ENCODE measurements around the gene IL15RA.
"Not testable (repeated sequence)": the region's sequence is repeated elsewhere in the genome, so short reads cannot be mapped to it uniquely, and the experiment has no call there.

IL15RA gene

GRCh38 chr10:5910323-5911100 is 66.8 kb downstream of the IL15RA start:
- H3K4me1 ChIP-seq (ENCODE audit: control insufficient read depth, low read length): no peaks in the 10 kb centered on the region
- H3K27ac ChIP-seq (ENCODE audit: low read depth, low read length): no peak overlapping the region
- H3F3A ChIP-seq (ENCODE audit: control insufficient read depth, insufficient read depth): no peaks in the 10 kb centered on the region
- TF ChIP-seq CTCF (IDR thresholded peaks at IDR 0.05; ENCODE audit: low read depth, low read length, poor library complexity, severe bottlenecking): no peak
- no peak for TF ChIP-seq EZH2phosphoT487 (IDR thresholded peaks at IDR 0.05; ENCODE audit: borderline replicate concordance, low read length)
- H3K79me2 ChIP-seq (ENCODE audit: control insufficient read depth, low read length): 0 out of 2 replicates have a peak, but pooled peaks cover 3% of the 10 kb centered on the region
- H3K27me3 ChIP-seq (ENCODE audit: control insufficient read depth, low read length): no peaks in the 10 kb centered on the region
- no peaks in the 10 kb centered on the region for H3K9me3 ChIP-seq (ENCODE audit: control insufficient read depth, insufficient read depth, low read length)
- no peaks in the 10 kb centered on the region for H4K20me1 ChIP-seq (ENCODE audit: control insufficient read depth, insufficient read depth, low read depth, low read length)
- no peaks in the 10 kb centered on the region for H3K9me2 ChIP-seq (replicated peaks; ENCODE audit: control insufficient read depth, low read length)
- H3K4me3 ChIP-seq (ENCODE audit: low read length): no peak overlapping the region
- peaks cover 65% of the 10 kb centered on the region for H3K36me3 ChIP-seq (ENCODE audit: control insufficient read depth, low read length)
- no peak overlapping the region for H3K4me2 ChIP-seq (ENCODE audit: low read length)

- H3F3A ChIP-seq (ENCODE audit: control insufficient read depth, insufficient read depth); H3K27me3 ChIP-seq (ENCODE audit: control insufficient read depth, low read length); H3K9me3 ChIP-seq (ENCODE audit: control insufficient read depth, insufficient read depth, low read length); H3K79me2 ChIP-seq (ENCODE audit: control insufficient read depth, low read length); H4K20me1 ChIP-seq (ENCODE audit: control insufficient read depth, insufficient read depth, low read depth, low read length); H3K4me3 ChIP-seq (ENCODE audit: low read length); H3K4me2 ChIP-seq (ENCODE audit: low read length); H3K4me1 ChIP-seq (ENCODE audit: control insufficient read depth, low read length); H3K9me2 ChIP-seq (replicated peaks; ENCODE audit: control insufficient read depth, low read length); H3K27ac ChIP-seq (ENCODE audit: low read depth, low read length): not testable (repeated sequence)
- H3K36me3 ChIP-seq (ENCODE audit: control insufficient read depth, low read length): peaks cover 48% of the 10 kb centered on the region
Measured at GRCh38 chr10:5908676-5909075, 68.7 kb downstream of the IL15RA start.

GRCh38 chr10:5906651-5907050 is 70.7 kb downstream of the IL15RA start:
- Histone ChIP-seq H3K9me3 (ENCODE audit: control insufficient read depth, insufficient read depth, low read length) (no peaks in the 10 kb centered on the region), H3K4me1 (ENCODE audit: control insufficient read depth, low read length) (peaks cover 7% of the 10 kb centered on the region), H3F3A (ENCODE audit: control insufficient read depth, insufficient read depth) (no peaks in the 10 kb centered on the region), H3K27ac (ENCODE audit: low read depth, low read length) (no peak overlapping the region), H3K27me3 (ENCODE audit: control insufficient read depth, low read length) (no peaks in the 10 kb centered on the region), H3K79me2 (ENCODE audit: control insufficient read depth, low read length) (peaks cover 11% of the 10 kb centered on the region), H3K4me2 (ENCODE audit: low read length) (no peak overlapping the region), H3K36me3 (ENCODE audit: control insufficient read depth, low read length) (peaks cover 39% of the 10 kb centered on the region), H3K9me2 (replicated peaks; ENCODE audit: control insufficient read depth, low read length) (no peaks in the 10 kb centered on the region), H4K20me1 (ENCODE audit: control insufficient read depth, insufficient read depth, low read depth, low read length) (no peaks in the 10 kb centered on the region), H3K4me3 (ENCODE audit: low read length) (no peak overlapping the region)
- TF ChIP-seq CTCF (IDR thresholded peaks at IDR 0.05; ENCODE audit: low read depth, low read length, poor library complexity, severe bottlenecking): no peak
- no peak for TF ChIP-seq EZH2phosphoT487 (IDR thresholded peaks at IDR 0.05; ENCODE audit: borderline replicate concordance, low read length)

- TF ChIP-seq EZH2phosphoT487 (IDR thresholded peaks at IDR 0.05; ENCODE audit: borderline replicate concordance, low read length): no peak
- no peak for TF ChIP-seq CTCF (IDR thresholded peaks at IDR 0.05; ENCODE audit: low read depth, low read length, poor library complexity, severe bottlenecking)
- Histone ChIP-seq H3F3A (ENCODE audit: control insufficient read depth, insufficient read depth) (no peaks in the 10 kb centered on the region), H3K4me3 (ENCODE audit: low read length) (no peak overlapping the region), H3K9me2 (replicated peaks; ENCODE audit: control insufficient read depth, low read length) (no peaks in the 10 kb centered on the region), H3K27me3 (ENCODE audit: control insufficient read depth, low read length) (no peaks in the 10 kb centered on the region), H3K4me2 (ENCODE audit: low read length) (no peak overlapping the region), H3K27ac (ENCODE audit: low read depth, low read length) (no peak overlapping the region), H3K79me2 (ENCODE audit: control insufficient read depth, low read length) (peaks cover 11% of the 10 kb centered on the region), H3K36me3 (ENCODE audit: control insufficient read depth, low read length) (peaks cover 32% of the 10 kb centered on the region), H3K9me3 (ENCODE audit: control insufficient read depth, insufficient read depth, low read length) (no peaks in the 10 kb centered on the region), H4K20me1 (ENCODE audit: control insufficient read depth, insufficient read depth, low read depth, low read length) (no peaks in the 10 kb centered on the region), H3K4me1 (ENCODE audit: control insufficient read depth, low read length) (peaks cover 7% of the 10 kb centered on the region)
Measured at GRCh38 chr10:5905854-5906507, 71.4 kb downstream of the IL15RA start.

All from DOHH2 (cell line).